Measurements from ENCODE around the gene PNPLA7. TPM values are rescaled to one million over a fixed set of nuclear protein-coding genes. Genes with fewer than 3 reads are reported as not detected.

PNPLA7 gene
- total and polyA plus RNA-seq, 10 of the 15 experiments (the other 5 are each of a cell fraction or from before 2014, with no cell fraction given), result 0.04 to 0.85 (median 0.19) TPM; not detected in 1

- H3K79me2 ChIP-seq (ENCODE audit: control insufficient read depth, insufficient read depth, low read length), result no peaks in the 10 kb centered on the region
- H3K36me3 ChIP-seq (ENCODE audit: control insufficient read depth in 2 of 2, insufficient read depth in 2 of 2, low read length in 1 of 2), result no peaks in the 10 kb centered on the region
- no peaks in the 10 kb centered on the region for H4K20me1 ChIP-seq (ENCODE audit: control insufficient read depth, insufficient read depth)
- H3K4me3 ChIP-seq, result no peak overlapping the region
- no peak for TF ChIP-seq CREM (IDR thresholded peaks at IDR 0.05; ENCODE audit: low read depth)
- no peak for TF ChIP-seq HDAC2 (IDR thresholded peaks at IDR 0.05)
- no peak for TF ChIP-seq STAT1 (conservative IDR thresholded peaks at IDR 0.05)
- no peak for TF ChIP-seq MXI1 (IDR thresholded peaks at IDR 0.05; ENCODE audit: low read depth, low read length)
- TF ChIP-seq CBX3 (IDR thresholded peaks at IDR 0.05; ENCODE audit: borderline replicate concordance, low read depth), result no peak
- no peak for TF ChIP-seq NRF1 (conservative IDR thresholded peaks at IDR 0.05; ENCODE audit: low read depth, low read length)
- H3K27me3 ChIP-seq (replicated peaks in 1 of 2; ENCODE audit: control insufficient read depth in 2 of 2, insufficient read depth in 2 of 2, low read length in 1 of 2), result no peaks in the 10 kb centered on the region
- DNase-seq (ENCODE audit: low read depth, low spot score) (no peak), ATAC-seq (no peak), FAIRE-seq (no peak)
- 73% methylated on average over 36 of the region's 36 CpGs for WGBS (ENCODE audit: insufficient coverage, insufficient replicate concordance, low lambda C conversion rate, missing lambda C conversion rate)
- no peak overlapping the region for H2AFZ ChIP-seq (ENCODE audit: control insufficient read depth, low read depth, low read length)
- H3K9ac ChIP-seq (ENCODE audit: control insufficient read depth, insufficient read depth, low read length), result no peak overlapping the region
- no peak overlapping the region for H3K27ac ChIP-seq (ENCODE audit: control insufficient read depth, insufficient read depth)
- TSS peak; percentile 82 for BruUV-seq (replicated peaks)
- SMC1A ChIA-PET (ENCODE audit: uncharacterized antibody, unreplicated experiment), result no interaction called here
- no peaks in the 10 kb centered on the region for H3K9me3 ChIP-seq (replicated peaks; ENCODE audit: control insufficient read depth, insufficient read depth, low read length)
- no peak overlapping the region for H3K4me2 ChIP-seq (ENCODE audit: control insufficient read depth, insufficient read depth)
- H3K4me1 ChIP-seq (ENCODE audit: control insufficient read depth, insufficient read depth, low read length), result peaks cover 9% of the 10 kb centered on the region
- RAD21 ChIA-PET (ENCODE audit: unreplicated experiment), result no interaction called here
- CTCF ChIA-PET, result interaction anchor here (0.5 to 1.1 kb wide), 2 partner anchors 150 to 195 kb away, joined by 3 to 4 read pairs; no protein-coding TSS in a partner anchor
- POLR2A ChIA-PET, result interaction anchor here (1.0 kb wide), 1 partner anchor 26 kb away, joined by 3 read pairs; the partner anchor contains the start of genes EXD3 and NOXA1
- intact Hi-C loops (cut with micrococcal nuclease; ENCODE audit: unreplicated experiment) (no loop called here), in situ Hi-C loops (cut with MboI) (loop anchor here (5.0 kb wide), 1 partner anchor 157 kb away; no protein-coding TSS in a partner anchor)
Observed at GRCh38 chr9:137449081-137449844, 100.9 kb downstream of the PNPLA7 start.

GRCh38 chr9:137448602-137448962, 101.6 kb downstream of the PNPLA7 start:
- 81% methylated on average over 14 of the region's 16 CpGs for WGBS (ENCODE audit: insufficient coverage, insufficient replicate concordance, low lambda C conversion rate, missing lambda C conversion rate)
- Histone ChIP-seq H3K9ac (ENCODE audit: control insufficient read depth, insufficient read depth, low read length) (no peak overlapping the region), H3K36me3 (ENCODE audit: control insufficient read depth in 2 of 2, insufficient read depth in 2 of 2, low read length in 1 of 2) (no peaks in the 10 kb centered on the region), H3K79me2 (ENCODE audit: control insufficient read depth, insufficient read depth, low read length) (no peaks in the 10 kb centered on the region), H3K27me3 (replicated peaks in 1 of 2; ENCODE audit: control insufficient read depth in 2 of 2, insufficient read depth in 2 of 2, low read length in 1 of 2) (no peaks in the 10 kb centered on the region), H2AFZ (ENCODE audit: control insufficient read depth, low read depth, low read length) (no peak overlapping the region), H3K4me1 (ENCODE audit: control insufficient read depth, insufficient read depth, low read length) (peaks cover 8% of the 10 kb centered on the region), H4K20me1 (ENCODE audit: control insufficient read depth, insufficient read depth) (no peaks in the 10 kb centered on the region), H3K27ac (ENCODE audit: control insufficient read depth, insufficient read depth) (no peak overlapping the region), H3K4me2 (ENCODE audit: control insufficient read depth, insufficient read depth) (no peak overlapping the region), H3K4me3 (no peak overlapping the region), H3K9me3 (replicated peaks; ENCODE audit: control insufficient read depth, insufficient read depth, low read length) (no peaks in the 10 kb centered on the region)
- no TSS peak for BruUV-seq (replicated peaks)
- no peak for ATAC-seq
- POLR2A ChIA-PET, result interaction anchor here (1.0 kb wide), 1 partner anchor 25 kb away, joined by 3 read pairs; the partner anchor contains the start of genes EXD3 and NOXA1
- intact Hi-C loops (cut with micrococcal nuclease; ENCODE audit: unreplicated experiment) (no loop called here), in situ Hi-C loops (cut with MboI) (loop anchor here (5.0 kb wide), 1 partner anchor 156 kb away; no protein-coding TSS in a partner anchor)
- SMC1A ChIA-PET (ENCODE audit: uncharacterized antibody, unreplicated experiment), result no interaction called here
- no peak for DNase-seq (ENCODE audit: low read depth, low spot score)
- RAD21 ChIA-PET (ENCODE audit: unreplicated experiment), result no interaction called here
- CTCF ChIA-PET, result no interaction called here
- no peak for FAIRE-seq
- no peak for TF ChIP-seq SPI1 (IDR thresholded peaks at IDR 0.05; ENCODE audit: borderline replicate concordance, insufficient read depth, low read depth, low read length)
- TF ChIP-seq TCF7 (IDR thresholded peaks at IDR 0.05; ENCODE audit: borderline replicate concordance), result no peak
- no peak for TF ChIP-seq NKRF (conservative IDR thresholded peaks at IDR 0.05)
- TF ChIP-seq ZBTB40 (IDR thresholded peaks at IDR 0.05; ENCODE audit: borderline replicate concordance), result no peak

Data from GM12878 (cell line).